ENCODE data around the gene INTS13. TPM values are rescaled to one million over a fixed set of nuclear protein-coding genes. Genes with fewer than 3 reads are reported as not detected.

INTS13 gene
- total and polyA plus RNA-seq, 2 donors (not counting 3 experiments of a cell fraction or from before 2014, with no cell fraction given), result 8.7 to 35.9 TPM

DNA sequence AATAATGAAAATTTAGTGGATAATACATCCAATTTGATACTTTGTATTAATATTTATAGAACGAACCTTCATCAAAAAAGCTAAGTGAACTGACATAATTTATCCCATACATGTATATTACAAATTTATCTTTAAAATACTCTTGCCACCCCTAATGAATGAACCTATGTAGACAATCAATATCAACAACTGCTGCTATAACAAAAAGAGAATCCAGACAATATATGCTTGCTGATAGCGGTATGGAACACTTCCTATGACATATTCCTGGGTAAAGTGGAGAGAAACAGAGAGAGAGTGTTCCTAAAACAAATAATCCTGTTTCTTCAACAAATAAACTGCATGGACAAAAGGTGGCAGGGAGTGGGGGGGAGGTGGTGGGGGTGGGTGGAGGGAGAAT, 45.1 kb upstream of the INTS13 start:
- dilution Hi-C loops (cut with MboI; ENCODE audit: extremely low pct_ligation_motif_present, low sequenced_read_pairs), result no loop called here
- no peaks in the 10 kb centered on the region for H3K9me1 ChIP-seq (replicated peaks; ENCODE audit: control insufficient read depth, extremely low read depth, insufficient read depth, low read length)
- BruUV-seq (replicated peaks), result no TSS peak
- H3K9me3 ChIP-seq (replicated peaks; ENCODE audit: control insufficient read depth, insufficient read depth, low read length), result no peaks in the 10 kb centered on the region
- no peaks in the 10 kb centered on the region for H3K79me2 ChIP-seq (ENCODE audit: control insufficient read depth, insufficient read depth, low read length)
- H3K36me3 ChIP-seq (ENCODE audit: control insufficient read depth in 2 of 2, extremely low read depth in 1 of 2, insufficient read depth in 2 of 2, low read length in 2 of 2), result peaks cover 0 to 3% of the 10 kb centered on the region in 2 experiments
- DNase-seq (ENCODE audit: low read depth, low spot score) (no peak), FAIRE-seq (no peak)
- intact Hi-C loops (cut with micrococcal nuclease), result no loop called here
- TF ChIP-seq EZH2 (IDR thresholded peaks at IDR 0.05; ENCODE audit: borderline replicate concordance, low read depth, low read length, severe bottlenecking) (no peak), JUN (IDR thresholded peaks at IDR 0.05; ENCODE audit: borderline replicate concordance, insufficient read depth, insufficient read length, low read depth) (no peak), MYC (IDR thresholded peaks at IDR 0.05; ENCODE audit: low read depth, low read length) (no peak), POLR2A (IDR thresholded peaks at IDR 0.05; ENCODE audit: low read depth, low read length) (no peak), FOS (IDR thresholded peaks at IDR 0.05; ENCODE audit: borderline replicate concordance, insufficient read depth, low read length) (no peak), CTCF (IDR thresholded peaks at IDR 0.05; ENCODE audit: extremely low read depth in 1 of 2, insufficient read depth in 1 of 2, low read depth in 1 of 2, low read length in 2 of 2) (no peak), MAX (IDR thresholded peaks at IDR 0.05; ENCODE audit: insufficient read depth, insufficient read length) (no peak), POLR2AphosphoS5 (IDR thresholded peaks at IDR 0.05; ENCODE audit: insufficient read depth, low read depth, low read length) (no peak), GATA2 (IDR thresholded peaks at IDR 0.05; ENCODE audit: insufficient read depth, insufficient read length, low read depth, low read length) (no peak)
- no peak overlapping the region for H3K4me3 ChIP-seq (replicated peaks in 1 of 3; ENCODE audit: insufficient read depth in 1 of 3, low read depth in 1 of 3, low read length in 3 of 3)
- no peak overlapping the region for H3K9ac ChIP-seq (replicated peaks; ENCODE audit: extremely low read depth, insufficient read depth, low read length)
- no peak overlapping the region for H2AFZ ChIP-seq (ENCODE audit: low read depth, low read length)
- H3K27me3 ChIP-seq (ENCODE audit: control insufficient read depth in 2 of 2, insufficient read depth in 2 of 2, low read length in 2 of 2), result no peaks in the 10 kb centered on the region
- no peak overlapping the region for H3K4me2 ChIP-seq (ENCODE audit: insufficient read depth, low read length)
- no peaks in the 10 kb centered on the region for H3K4me1 ChIP-seq (ENCODE audit: control insufficient read depth, extremely low read depth, insufficient read depth, low read length)
- H4K20me1 ChIP-seq (replicated peaks; ENCODE audit: control insufficient read depth, extremely low read depth, insufficient read depth, low read length), result no peaks in the 10 kb centered on the region
- H3K27ac ChIP-seq (ENCODE audit: insufficient read depth, low read depth, low read length), result no peak overlapping the region
- ChIA-PET CTCF (no interaction called here), POLR2A (no interaction called here)

Measured in endothelial cell of umbilical vein (primary cell).